Measurements from ENCODE around the gene EMD. TPM values are rescaled to one million over a fixed set of nuclear protein-coding genes. Genes with fewer than 3 reads are reported as not detected.

Gene EMD
- total and polyA plus RNA-seq, 10 of the 15 experiments (the other 5 are each of a cell fraction or from before 2014, with no cell fraction given) = 0.76 to 100 (median 43.2) TPM

DNA sequence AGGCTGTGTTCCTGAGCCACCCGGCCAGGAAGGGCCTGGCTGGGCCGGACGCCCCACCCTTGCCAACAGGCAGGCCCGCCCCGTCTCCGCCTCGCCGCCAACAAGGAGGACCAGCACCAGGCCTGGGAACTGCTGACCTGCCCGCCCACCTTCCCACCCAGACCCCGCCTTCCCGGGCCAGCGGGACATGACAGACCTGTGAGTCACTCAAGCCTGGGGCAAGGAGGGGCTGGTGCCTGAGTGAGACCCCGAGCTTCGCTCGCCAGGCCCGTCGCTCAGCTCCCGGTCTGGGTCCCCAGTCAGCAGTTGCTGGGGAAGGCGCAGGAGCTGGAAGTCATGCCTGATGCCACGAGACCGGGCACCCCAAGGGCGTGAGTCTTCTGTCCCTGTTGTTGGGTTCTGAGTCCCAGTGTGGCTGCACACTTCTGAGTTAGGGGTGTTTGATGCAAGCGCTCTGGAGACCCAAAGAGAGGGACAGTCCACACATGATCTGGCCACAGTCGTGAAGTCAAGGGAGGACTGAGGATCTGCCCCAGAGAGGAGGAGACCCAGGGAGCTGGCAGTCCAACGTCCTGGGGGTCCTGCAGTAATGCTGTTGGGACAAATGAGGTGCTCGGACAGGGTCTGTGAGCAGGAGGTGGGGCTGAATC lies 30.3 kb downstream of the EMD start, which contains the start of gene DNASE1L1 (continued):
- TF ChIP-seq MYB (IDR thresholded peaks at IDR 0.05; ENCODE audit: borderline replicate concordance, low read depth, low read length) = no peak
- TF ChIP-seq, protein P1, sequence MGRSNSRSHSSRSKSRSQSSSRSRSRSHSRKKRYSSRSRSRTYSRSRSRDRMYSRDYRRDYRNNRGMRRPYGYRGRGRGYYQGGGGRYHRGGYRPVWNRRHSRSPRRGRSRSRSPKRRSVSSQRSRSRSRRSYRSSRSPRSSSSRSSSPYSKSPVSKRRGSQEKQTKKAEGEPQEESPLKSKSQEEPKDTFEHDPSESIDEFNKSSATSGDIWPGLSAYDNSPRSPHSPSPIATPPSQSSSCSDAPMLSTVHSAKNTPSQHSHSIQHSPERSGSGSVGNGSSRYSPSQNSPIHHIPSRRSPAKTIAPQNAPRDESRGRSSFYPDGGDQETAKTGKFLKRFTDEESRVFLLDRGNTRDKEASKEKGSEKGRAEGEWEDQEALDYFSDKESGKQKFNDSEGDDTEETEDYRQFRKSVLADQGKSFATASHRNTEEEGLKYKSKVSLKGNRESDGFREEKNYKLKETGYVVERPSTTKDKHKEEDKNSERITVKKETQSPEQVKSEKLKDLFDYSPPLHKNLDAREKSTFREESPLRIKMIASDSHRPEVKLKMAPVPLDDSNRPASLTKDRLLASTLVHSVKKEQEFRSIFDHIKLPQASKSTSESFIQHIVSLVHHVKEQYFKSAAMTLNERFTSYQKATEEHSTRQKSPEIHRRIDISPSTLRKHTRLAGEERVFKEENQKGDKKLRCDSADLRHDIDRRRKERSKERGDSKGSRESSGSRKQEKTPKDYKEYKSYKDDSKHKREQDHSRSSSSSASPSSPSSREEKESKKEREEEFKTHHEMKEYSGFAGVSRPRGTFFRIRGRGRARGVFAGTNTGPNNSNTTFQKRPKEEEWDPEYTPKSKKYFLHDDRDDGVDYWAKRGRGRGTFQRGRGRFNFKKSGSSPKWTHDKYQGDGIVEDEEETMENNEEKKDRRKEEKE (IDR thresholded peaks at IDR 0.05) = no peak
- TF ChIP-seq, protein P2, sequence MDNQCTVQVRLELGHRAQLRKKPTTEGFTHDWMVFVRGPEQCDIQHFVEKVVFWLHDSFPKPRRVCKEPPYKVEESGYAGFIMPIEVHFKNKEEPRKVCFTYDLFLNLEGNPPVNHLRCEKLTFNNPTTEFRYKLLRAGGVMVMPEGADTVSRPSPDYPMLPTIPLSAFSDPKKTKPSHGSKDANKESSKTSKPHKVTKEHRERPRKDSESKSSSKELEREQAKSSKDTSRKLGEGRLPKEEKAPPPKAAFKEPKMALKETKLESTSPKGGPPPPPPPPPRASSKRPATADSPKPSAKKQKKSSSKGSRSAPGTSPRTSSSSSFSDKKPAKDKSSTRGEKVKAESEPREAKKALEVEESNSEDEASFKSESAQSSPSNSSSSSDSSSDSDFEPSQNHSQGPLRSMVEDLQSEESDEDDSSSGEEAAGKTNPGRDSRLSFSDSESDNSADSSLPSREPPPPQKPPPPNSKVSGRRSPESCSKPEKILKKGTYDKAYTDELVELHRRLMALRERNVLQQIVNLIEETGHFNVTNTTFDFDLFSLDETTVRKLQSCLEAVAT (IDR thresholded peaks at IDR 0.05) = no peak

- CTCF ChIA-PET = interaction anchor here (0.6 to 2.5 kb wide), 4 partner anchors 13 to 115 kb away, joined by 3 to 12 read pairs (median 4); partner anchors contain the start of gene RPL10
- Histone ChIP-seq H3K4me3 (peak overlapping the region; percentile 81), H4K20me1 (ENCODE audit: control insufficient read depth, insufficient read depth) (no peaks in the 10 kb centered on the region), H3K4me2 (ENCODE audit: control insufficient read depth, insufficient read depth) (peak overlapping the region; percentile 77), H3K9me3 (replicated peaks; ENCODE audit: control insufficient read depth, insufficient read depth, low read length) (no peaks in the 10 kb centered on the region; the same call in 2 of the 3 replicates), H3K4me1 (ENCODE audit: control insufficient read depth, insufficient read depth, low read length) (no peaks in the 10 kb centered on the region), H3K79me2 (ENCODE audit: control insufficient read depth, insufficient read depth, low read length) (peaks cover 7% of the 10 kb centered on the region), H2AFZ (ENCODE audit: control insufficient read depth, low read depth, low read length) (peak overlapping the region; percentile 29), H3K27ac (ENCODE audit: control insufficient read depth, insufficient read depth) (peak overlapping the region; percentile 86), H3K9ac (ENCODE audit: control insufficient read depth, insufficient read depth, low read length) (peak overlapping the region; percentile 77), H3K27me3 (replicated peaks in 1 of 2; ENCODE audit: control insufficient read depth in 2 of 2, insufficient read depth in 2 of 2, low read length in 1 of 2) (no peaks in the 10 kb centered on the region), H3K36me3 (ENCODE audit: control insufficient read depth in 2 of 2, insufficient read depth in 2 of 2, low read length in 1 of 2) (no peaks in the 10 kb centered on the region)
- 40% methylated on average over 23 of the region's 29 CpGs for WGBS (ENCODE audit: insufficient coverage, insufficient replicate concordance, low lambda C conversion rate, missing lambda C conversion rate)
- in situ Hi-C loops (cut with MboI) = no loop called here
- RAD21 ChIA-PET (ENCODE audit: unreplicated experiment) = interaction anchor here (0.8 to 2.1 kb wide), 5 partner anchors 13 to 115 kb away, joined by 3 to 9 read pairs (median 5); partner anchors contain the start of gene SLC10A3
- POLR2A ChIA-PET = interaction anchor here (0.5 to 4.6 kb wide), 11 partner anchors 9 to 79 kb away, joined by 3 to 32 read pairs (median 4); partner anchors contain the start of genes ATP6AP1 and SLC10A3
- DNase-seq (ENCODE audit: low read depth, low spot score) = no peak
- SMC1A ChIA-PET (ENCODE audit: uncharacterized antibody, unreplicated experiment) = interaction anchor here (1.2 kb wide), 1 partner anchor 12 kb away, joined by 4 read pairs; no protein-coding TSS in a partner anchor
- peak; percentile 59 for FAIRE-seq
- BruUV-seq (replicated peaks) = no TSS peak
- intact Hi-C loops (cut with micrococcal nuclease; ENCODE audit: unreplicated experiment) = loop anchor here (2.0 kb wide), 1 partner anchor 67 kb away; the partner anchor contains the start of gene LAGE3
- peak; percentile 93 for ATAC-seq
- TF ChIP-seq TBL1XR1 (IDR thresholded peaks at IDR 0.05; ENCODE audit: low read depth, low read length) = no peak
- no peak for TF ChIP-seq SREBF1 (IDR thresholded peaks at IDR 0.05; ENCODE audit: low read length)
- TF ChIP-seq POLR2AphosphoS2 (IDR thresholded peaks at IDR 0.05; ENCODE audit: low read depth, low read length) = no peak
- peak in 1 of 2 experiments; percentile 38; a peak in 1 of 4 replicates for TF ChIP-seq BHLHE40 (IDR thresholded peaks at IDR 0.05; ENCODE audit: borderline replicate concordance in 1 of 2, low read depth in 2 of 2, low read length in 1 of 2)
- TF ChIP-seq, protein P3, sequence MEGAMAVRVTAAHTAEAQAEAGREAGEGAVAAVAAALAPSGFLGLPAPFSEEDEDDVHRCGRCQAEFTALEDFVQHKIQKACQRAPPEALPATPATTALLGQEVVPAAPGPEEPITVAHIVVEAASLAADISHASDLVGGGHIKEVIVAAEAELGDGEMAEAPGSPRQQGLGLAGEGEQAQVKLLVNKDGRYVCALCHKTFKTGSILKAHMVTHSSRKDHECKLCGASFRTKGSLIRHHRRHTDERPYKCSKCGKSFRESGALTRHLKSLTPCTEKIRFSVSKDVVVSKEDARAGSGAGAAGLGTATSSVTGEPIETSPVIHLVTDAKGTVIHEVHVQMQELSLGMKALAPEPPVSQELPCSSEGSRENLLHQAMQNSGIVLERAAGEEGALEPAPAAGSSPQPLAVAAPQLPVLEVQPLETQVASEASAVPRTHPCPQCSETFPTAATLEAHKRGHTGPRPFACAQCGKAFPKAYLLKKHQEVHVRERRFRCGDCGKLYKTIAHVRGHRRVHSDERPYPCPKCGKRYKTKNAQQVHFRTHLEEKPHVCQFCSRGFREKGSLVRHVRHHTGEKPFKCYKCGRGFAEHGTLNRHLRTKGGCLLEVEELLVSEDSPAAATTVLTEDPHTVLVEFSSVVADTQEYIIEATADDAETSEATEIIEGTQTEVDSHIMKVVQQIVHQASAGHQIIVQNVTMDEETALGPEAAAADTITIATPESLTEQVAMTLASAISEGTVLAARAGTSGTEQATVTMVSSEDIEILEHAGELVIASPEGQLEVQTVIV (IDR thresholded peaks at IDR 0.05; ENCODE audit: borderline replicate concordance, partially characterized antibody) = no peak
- TF ChIP-seq YBX1 (IDR thresholded peaks at IDR 0.05) = no peak
- TF ChIP-seq, protein P4, sequence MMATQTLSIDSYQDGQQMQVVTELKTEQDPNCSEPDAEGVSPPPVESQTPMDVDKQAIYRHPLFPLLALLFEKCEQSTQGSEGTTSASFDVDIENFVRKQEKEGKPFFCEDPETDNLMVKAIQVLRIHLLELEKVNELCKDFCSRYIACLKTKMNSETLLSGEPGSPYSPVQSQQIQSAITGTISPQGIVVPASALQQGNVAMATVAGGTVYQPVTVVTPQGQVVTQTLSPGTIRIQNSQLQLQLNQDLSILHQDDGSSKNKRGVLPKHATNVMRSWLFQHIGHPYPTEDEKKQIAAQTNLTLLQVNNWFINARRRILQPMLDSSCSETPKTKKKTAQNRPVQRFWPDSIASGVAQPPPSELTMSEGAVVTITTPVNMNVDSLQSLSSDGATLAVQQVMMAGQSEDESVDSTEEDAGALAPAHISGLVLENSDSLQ (IDR thresholded peaks at IDR 0.05) = no peak; the same call in 1 of the 2 replicates
- no peak for TF ChIP-seq TCF12 (IDR thresholded peaks at IDR 0.05; ENCODE audit: low read depth, low read length)
- TF ChIP-seq HDGF (IDR thresholded peaks at IDR 0.05) = peak; percentile 67; the same call in 1 of the 2 replicates
- TF ChIP-seq POLR2A (IDR thresholded peaks at IDR 0.05; ENCODE audit: low read depth, low read length) = peak; percentile 55; the same call in 1 of the 2 replicates
- no peak for TF ChIP-seq KDM1A (IDR thresholded peaks at IDR 0.05; ENCODE audit: borderline replicate concordance)
Observed at GRCh38 chrX:154411981-154412340, 32.9 kb downstream of the EMD start.
